Retinal pigment epithelial cell (primary cell): ENCODE measurements around the gene PRR20G.
"Not testable (repeated sequence)": the region's sequence is repeated elsewhere in the genome, so short reads cannot be mapped to it uniquely, and the experiment has no call there.

ENCODE experiments used
- DNase-seq: peaks from one replicate; pipeline ENCODE4 v3.0.0-alpha.2; 2010; ENCODE audit warnings: low read depth
- H3K4me3 ChIP-seq: 2 replicates; pipeline ENCODE4 v1.5.1; 2011; ENCODE audit warnings: mild to moderate bottlenecking, low read length, control low read depth, moderate library complexity
- CTCF ChIP-seq: conservative IDR thresholded peaks from 2 replicates; pipeline ENCODE4 v1.5.1; 2011; ENCODE audit warnings: low read depth, low read length, control low read depth, inconsistent platforms

The PRR20G gene

GRCh38 chr3:127312818-127313217, 25.0 kb upstream of the PRR20G start:
- no peak for TF ChIP-seq CTCF
- DNase-seq: no peak
- H3K4me3 ChIP-seq: no peak overlapping the region

- not testable (repeated sequence) for DNase-seq, H3K4me3 ChIP-seq
These were observed 21.0 kb upstream of the PRR20G start for GRCh38 chr3:127308821-127309220.

GRCh38 chr3:127307916-127308315, 20.1 kb upstream of the PRR20G start:
- no peak overlapping the region for H3K4me3 ChIP-seq
- no peak for DNase-seq
- no peak for TF ChIP-seq CTCF

- H3K4me3 ChIP-seq: no peak overlapping the region
- DNase-seq: no peak
- no peak for TF ChIP-seq CTCF
These were observed 19.4 kb upstream of the PRR20G start for GRCh38 chr3:127307112-127307835.

GRCh38 chr3:127306361-127307111, 18.7 kb upstream of the PRR20G start:
- no peak overlapping the region for H3K4me3 ChIP-seq
- DNase-seq: no peak
- TF ChIP-seq CTCF: no peak

- no peak for TF ChIP-seq CTCF
- no peak for DNase-seq
- H3K4me3 ChIP-seq: no peak overlapping the region
These were observed 17.7 kb upstream of the PRR20G start for GRCh38 chr3:127305499-127306060.

- DNase-seq: no peak
- no peak for TF ChIP-seq CTCF
- H3K4me3 ChIP-seq: no peak overlapping the region
These were observed 16.4 kb upstream of the PRR20G start for GRCh38 chr3:127304121-127304744.
